HFF-Myc (cell line): Measurements from ENCODE around the gene CCDC197.

Experiments used
- DNase-seq: peaks from one replicate; pipeline ENCODE4 v3.0.0-alpha.2; 2011; ENCODE audit warnings: low read depth; ENCODE audit errors: extremely low read depth
- H3K4me3 ChIP-seq: replicated peaks from 2 replicates; pipeline ENCODE4 v1.5.1; 2011; ENCODE audit warnings: low read depth, mild to moderate bottlenecking, control low read depth, low read length
- TF ChIP-seq, protein P1 (sequence below): IDR thresholded peaks from 2 replicates; pipeline ENCODE4 v1.5.1; 2012; ENCODE audit warnings: mild to moderate bottlenecking, low read depth, low read length, control low read depth; ENCODE audit errors: missing control alignments

CCDC197 gene

DNA sequence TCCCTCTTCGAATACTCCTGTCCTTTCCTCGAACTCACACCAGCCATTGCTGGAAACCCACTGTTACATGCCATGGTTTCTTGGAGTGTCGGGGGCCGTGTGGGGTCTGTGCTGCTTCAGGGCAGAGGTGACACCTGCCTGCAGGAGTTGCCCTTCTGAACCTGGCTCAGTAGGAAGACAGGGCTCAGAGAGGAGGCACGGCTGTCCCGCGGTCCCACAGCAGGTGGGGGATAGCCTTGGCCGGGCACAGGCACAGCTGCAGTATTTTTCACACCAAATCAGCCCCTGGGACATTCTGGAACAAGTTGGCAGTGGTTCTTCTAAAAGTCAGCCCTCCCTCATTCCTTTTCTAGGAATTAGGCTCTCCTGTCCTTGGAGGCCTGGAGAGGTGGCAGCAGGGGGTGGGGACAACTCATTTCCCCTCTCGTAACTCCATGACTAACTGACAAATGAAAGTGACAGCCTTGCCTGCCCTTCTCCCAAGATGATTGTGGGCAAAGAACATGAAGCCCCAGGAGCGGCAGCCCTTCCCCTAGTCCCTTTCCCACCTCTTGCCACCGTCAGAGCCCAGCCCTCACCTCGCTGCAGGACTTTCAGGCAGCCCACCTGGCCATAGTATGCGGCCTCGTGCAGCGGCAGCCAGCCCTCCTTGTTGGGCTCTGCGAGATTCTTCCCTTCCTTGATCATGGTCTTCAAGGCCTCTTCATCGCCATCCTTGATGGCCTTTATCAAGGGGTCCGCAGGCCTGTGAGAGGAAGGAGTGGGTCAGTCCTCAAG is 43.2 kb upstream of the CCDC197 start:
- no peak for DNase-seq
- TF ChIP-seq, protein P1, sequence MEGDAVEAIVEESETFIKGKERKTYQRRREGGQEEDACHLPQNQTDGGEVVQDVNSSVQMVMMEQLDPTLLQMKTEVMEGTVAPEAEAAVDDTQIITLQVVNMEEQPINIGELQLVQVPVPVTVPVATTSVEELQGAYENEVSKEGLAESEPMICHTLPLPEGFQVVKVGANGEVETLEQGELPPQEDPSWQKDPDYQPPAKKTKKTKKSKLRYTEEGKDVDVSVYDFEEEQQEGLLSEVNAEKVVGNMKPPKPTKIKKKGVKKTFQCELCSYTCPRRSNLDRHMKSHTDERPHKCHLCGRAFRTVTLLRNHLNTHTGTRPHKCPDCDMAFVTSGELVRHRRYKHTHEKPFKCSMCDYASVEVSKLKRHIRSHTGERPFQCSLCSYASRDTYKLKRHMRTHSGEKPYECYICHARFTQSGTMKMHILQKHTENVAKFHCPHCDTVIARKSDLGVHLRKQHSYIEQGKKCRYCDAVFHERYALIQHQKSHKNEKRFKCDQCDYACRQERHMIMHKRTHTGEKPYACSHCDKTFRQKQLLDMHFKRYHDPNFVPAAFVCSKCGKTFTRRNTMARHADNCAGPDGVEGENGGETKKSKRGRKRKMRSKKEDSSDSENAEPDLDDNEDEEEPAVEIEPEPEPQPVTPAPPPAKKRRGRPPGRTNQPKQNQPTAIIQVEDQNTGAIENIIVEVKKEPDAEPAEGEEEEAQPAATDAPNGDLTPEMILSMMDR: no peak
- no peak overlapping the region for H3K4me3 ChIP-seq

DNA sequence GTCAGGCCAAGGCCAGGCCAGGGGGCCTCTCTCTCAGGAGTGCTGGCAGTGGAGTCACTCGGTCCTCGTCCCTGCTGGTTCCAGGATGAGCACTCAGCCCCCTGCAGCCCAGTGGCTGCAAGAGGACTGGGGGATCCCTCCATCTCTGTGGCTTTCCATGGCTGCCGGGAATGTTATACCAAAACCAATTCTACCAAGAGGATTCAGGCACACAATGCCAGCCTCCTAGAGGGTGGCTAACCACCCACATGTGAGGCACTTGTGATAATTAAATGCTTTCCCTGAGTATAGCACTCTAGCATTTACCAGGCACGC is 42.6 kb upstream of the CCDC197 start:
- TF ChIP-seq, protein P1: no peak
- DNase-seq: no peak
- no peak overlapping the region for H3K4me3 ChIP-seq

DNA sequence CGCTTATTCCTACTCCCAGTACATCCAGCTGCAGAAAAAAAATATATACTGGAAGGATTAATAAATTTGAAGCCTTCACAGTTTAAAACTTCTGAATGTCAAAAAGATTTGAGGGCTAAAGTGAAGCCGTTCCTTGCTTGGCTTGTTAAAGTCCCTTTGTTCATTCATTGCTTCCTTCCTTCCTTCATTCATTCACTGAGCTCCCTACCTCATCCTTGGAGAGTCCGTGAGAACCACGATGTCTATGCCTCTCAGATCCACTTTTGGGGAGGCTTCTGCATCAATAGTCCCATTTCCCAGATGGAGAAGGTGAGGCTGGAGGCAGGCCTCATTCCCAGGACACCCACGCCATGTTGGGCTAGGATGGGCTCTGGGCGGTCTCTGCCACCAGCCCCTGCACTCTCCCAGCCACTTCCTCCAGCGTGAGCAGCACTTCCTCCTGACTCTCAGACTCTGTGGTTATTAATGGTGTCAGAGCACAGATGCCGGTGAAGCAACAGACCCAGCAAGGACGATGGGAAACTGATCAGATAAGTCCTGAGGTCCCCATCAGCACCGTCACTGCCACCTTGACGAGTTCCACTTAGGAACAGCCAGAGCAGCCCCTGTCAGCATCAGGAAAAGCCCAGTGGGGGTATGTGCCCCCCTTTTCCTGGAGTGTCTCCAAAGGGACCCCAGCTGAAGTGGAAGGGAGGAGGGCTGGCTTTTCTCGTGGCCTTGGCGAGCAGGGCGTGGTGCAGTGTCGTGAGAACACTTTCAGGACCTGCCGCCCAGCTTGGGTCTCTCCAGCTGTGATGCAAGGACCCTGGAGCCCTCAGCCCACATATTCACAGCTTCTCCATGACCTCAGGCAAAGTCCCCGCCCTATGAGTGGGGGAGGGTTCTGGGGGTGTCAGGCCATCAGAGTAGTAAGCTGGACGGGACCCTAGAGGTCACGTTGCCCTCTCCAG is 41.9 kb upstream of the CCDC197 start:
- TF ChIP-seq, protein P1: no peak
- no peak for DNase-seq
- no peak overlapping the region for H3K4me3 ChIP-seq

DNA sequence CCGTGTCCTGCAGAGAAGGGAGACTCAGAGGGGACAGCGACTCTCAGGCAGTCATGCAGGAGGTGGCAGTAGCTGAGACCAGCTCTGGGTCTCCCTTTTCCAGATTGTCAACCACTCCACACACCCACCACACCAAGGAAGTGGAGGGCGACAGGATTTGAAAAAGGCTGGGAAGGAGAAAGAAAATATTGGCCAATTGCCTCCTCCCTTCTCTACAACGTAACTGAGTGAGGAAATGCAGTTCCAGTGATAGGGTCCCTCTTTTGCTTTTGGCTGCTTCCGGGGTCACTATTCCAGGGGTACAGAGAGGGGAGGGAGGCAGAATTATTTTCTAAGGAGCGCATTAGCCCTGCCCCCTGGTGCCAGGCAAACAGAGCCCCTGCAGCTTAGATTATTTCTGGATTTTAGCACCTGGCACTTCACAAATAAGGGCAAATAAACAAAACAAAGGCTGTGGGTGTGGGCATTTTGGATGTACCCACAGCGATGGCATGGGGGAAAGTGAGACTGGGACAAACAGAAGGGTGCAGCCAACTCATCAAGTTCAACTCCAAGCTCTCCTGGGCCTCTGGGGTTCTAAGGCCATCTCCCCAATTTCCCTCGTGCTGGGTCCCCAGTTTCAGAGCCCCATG is 41.1 kb upstream of the CCDC197 start:
- H3K4me3 ChIP-seq: no peak overlapping the region
- TF ChIP-seq, protein P1: no peak

DNA sequence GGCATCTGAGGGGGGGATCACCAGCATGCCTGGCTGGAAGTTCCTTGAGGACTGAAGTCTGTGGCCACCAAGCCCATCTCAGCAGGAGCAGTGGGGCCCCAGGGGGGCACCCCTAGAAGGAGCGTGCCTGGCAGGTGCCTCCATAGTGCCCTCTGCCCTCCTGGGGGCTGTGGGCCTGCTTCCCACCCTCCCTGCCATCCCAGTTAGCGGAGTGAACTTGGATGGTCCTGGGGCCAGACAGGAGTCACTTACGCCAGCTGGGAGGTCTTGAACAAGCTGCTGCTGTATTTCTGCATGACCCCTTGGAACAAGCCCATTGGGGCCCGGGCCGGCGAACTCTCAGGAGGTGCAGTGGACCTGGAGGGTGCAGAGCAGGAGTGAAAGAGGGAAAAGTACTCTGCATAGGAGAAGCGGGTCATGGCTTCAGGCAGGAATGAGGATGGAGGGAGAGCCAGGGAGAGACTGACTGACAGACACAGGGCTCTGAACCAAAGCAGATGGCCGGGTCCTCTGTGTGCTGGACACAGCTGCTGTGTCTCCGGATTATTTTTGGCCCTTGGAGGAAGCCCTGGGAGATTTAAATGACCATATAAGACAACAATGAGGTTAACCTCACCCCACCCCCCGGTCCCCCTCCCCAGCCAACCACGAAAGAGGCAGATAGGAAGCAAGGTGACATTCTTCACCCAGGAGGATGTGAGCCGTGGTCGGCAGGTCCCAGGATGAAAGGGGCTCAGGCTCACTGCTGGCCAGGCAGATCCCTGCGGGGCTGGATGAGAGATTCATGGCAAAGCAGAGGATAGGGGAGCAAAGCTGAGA is 40.4 kb upstream of the CCDC197 start:
- TF ChIP-seq, protein P1: no peak
- H3K4me3 ChIP-seq: no peak overlapping the region
- DNase-seq: no peak

More for the DNA sequence above, 41.1 kb upstream of the CCDC197 start:
- no peak for DNase-seq

DNA sequence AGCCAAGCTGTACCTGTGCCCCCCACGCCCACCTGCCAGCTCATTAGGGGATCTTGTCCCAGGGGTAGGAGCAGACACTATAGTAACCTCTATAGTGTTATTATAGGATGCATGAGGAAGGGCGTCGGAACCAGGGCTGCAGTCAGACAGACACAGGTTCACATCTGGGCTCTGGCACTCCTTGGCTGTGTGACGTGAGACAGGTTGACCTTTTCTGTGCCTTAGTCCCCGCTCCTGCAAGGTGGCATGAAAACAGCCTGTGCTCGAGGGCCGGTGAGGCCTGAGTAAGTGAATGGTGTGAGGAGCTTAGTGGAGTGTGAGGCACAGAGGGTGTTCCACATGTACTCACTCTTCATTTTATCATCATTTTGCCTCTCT is 39.8 kb upstream of the CCDC197 start:
- H3K4me3 ChIP-seq: no peak overlapping the region
- no peak for DNase-seq
- TF ChIP-seq, protein P1: no peak
